Measurements from ENCODE around the gene PUM2.
A peak's percentile ranks its signal among the peaks of the same experiment; 100 is the strongest.
"Not testable (repeated sequence)": the region's sequence is repeated elsewhere in the genome, so short reads cannot be mapped to it uniquely, and the experiment has no call there.

Gene PUM2

GRCh38 chr2:20370191-20370590 is 19.5 kb upstream of the PUM2 start:
- no peak for DNase-seq (ENCODE audit: low spot score)

GRCh38 chr2:20369366-20369765 is 18.7 kb upstream of the PUM2 start:
- DNase-seq (ENCODE audit: low spot score) = no peak

- no peak for DNase-seq (ENCODE audit: low spot score)
These were observed 18.1 kb upstream of the PUM2 start for GRCh38 chr2:20368706-20369105.

GRCh38 chr2:20367929-20368328 is 17.3 kb upstream of the PUM2 start:
- DNase-seq (ENCODE audit: low spot score) = not testable (repeated sequence)

GRCh38 chr2:20366672-20367116 is 16.1 kb upstream of the PUM2 start:
- DNase-seq (ENCODE audit: low spot score) = no peak

- peak; percentile 69 for DNase-seq (ENCODE audit: low spot score)
These were observed 14.7 kb upstream of the PUM2 start for GRCh38 chr2:20365249-20365817.

GRCh38 chr2:20363578-20363977 is 12.9 kb upstream of the PUM2 start:
- DNase-seq (ENCODE audit: low spot score) = no peak

- no peak for DNase-seq (ENCODE audit: low spot score)
These were observed 12.2 kb upstream of the PUM2 start for GRCh38 chr2:20362701-20363435.

GRCh38 chr2:20361893-20362292 is 11.2 kb upstream of the PUM2 start:
- no peak for DNase-seq (ENCODE audit: low spot score)

GRCh38 chr2:20359096-20359495 is 8.5 kb upstream of the PUM2 start:
- no peak for DNase-seq (ENCODE audit: low spot score)

GRCh38 chr2:20357638-20358389 is 7.2 kb upstream of the PUM2 start:
- no peak for DNase-seq (ENCODE audit: low spot score)

- DNase-seq (ENCODE audit: low spot score) = no peak
These were observed 5.4 kb upstream of the PUM2 start for GRCh38 chr2:20356042-20356441.

- no peak for DNase-seq (ENCODE audit: low spot score)
These were observed 4.5 kb upstream of the PUM2 start for GRCh38 chr2:20355131-20355530.

GRCh38 chr2:20353241-20353992 is 2.8 kb upstream of the PUM2 start:
- no peak for DNase-seq (ENCODE audit: low spot score)

- no peak for DNase-seq (ENCODE audit: low spot score)
These were observed 2.1 kb upstream of the PUM2 start for GRCh38 chr2:20352581-20353216.

GRCh38 chr2:20352230-20352578 is 1.6 kb upstream of the PUM2 start:
- DNase-seq (ENCODE audit: low spot score) = no peak

- no peak for DNase-seq (ENCODE audit: low spot score)
These were observed 1.0 kb upstream of the PUM2 start for GRCh38 chr2:20351555-20352229.

GRCh38 chr2:20350041-20350712 is 467 bp downstream of the PUM2 start:
- peak; percentile 32 for DNase-seq (ENCODE audit: low spot score)

- DNase-seq (ENCODE audit: low spot score) = no peak
These were observed 1.1 kb downstream of the PUM2 start for GRCh38 chr2:20349513-20349921.

- DNase-seq (ENCODE audit: low spot score) = no peak
These were observed 2.1 kb downstream of the PUM2 start for GRCh38 chr2:20348542-20348941.
